Measurements from ENCODE around the gene WDR70. TPM values are rescaled to one million over a fixed set of nuclear protein-coding genes. Genes with fewer than 3 reads are reported as not detected.

WDR70 gene
- total and polyA plus RNA-seq, 2 of the 8 experiments (the other 6 are each of a cell fraction or from before 2014, with no cell fraction given), result 10.6 to 37.4 TPM

- no peak overlapping the region for H3K18ac ChIP-seq (ENCODE audit: extremely low read depth, low read length)
- H3K14ac ChIP-seq (ENCODE audit: insufficient read length), result no peak overlapping the region
- H3K4me1 ChIP-seq (replicated peaks in 1 of 4; ENCODE audit: control insufficient read depth in 3 of 4, insufficient read depth in 4 of 4, low read length in 3 of 4), result no peaks in the 10 kb centered on the region
- no peaks in the 10 kb centered on the region for H3K27me3 ChIP-seq (replicated peaks in 1 of 4; ENCODE audit: control insufficient read depth in 3 of 4, extremely low read depth in 1 of 4, insufficient read depth in 3 of 4, low read length in 3 of 4)
- no peak overlapping the region for H3K4me2 ChIP-seq (ENCODE audit: insufficient read depth in 1 of 2, low read depth in 2 of 2, low read length in 2 of 2)
- H4K8ac ChIP-seq (ENCODE audit: extremely low read depth, insufficient read depth, low read length), result no peak overlapping the region
- 87% methylated on average over 3 of the region's 3 CpGs; no CpG with 5 or more reads in 1 of the 2 experiments for WGBS, 2 experiments (ENCODE audit: extremely low coverage in 1 of 2, insufficient coverage in 1 of 2, insufficient read length in 1 of 2, insufficient replicate concordance in 2 of 2, low coverage in 1 of 2, low lambda C conversion rate in 2 of 2, missing lambda C conversion rate in 1 of 2)
- H4K91ac ChIP-seq (replicated peaks; ENCODE audit: insufficient read length, low read length), result no peak overlapping the region
- no peaks in the 10 kb centered on the region for H3K79me1 ChIP-seq (ENCODE audit: low read depth, low read length)
- H2BK15ac ChIP-seq (ENCODE audit: low read length), result no peak overlapping the region
- H3K27ac ChIP-seq (ENCODE audit: low read depth, low read length), result no peak overlapping the region
- ChIA-PET POLR2A (ENCODE audit: partially characterized antibody) (no interaction called here), CTCF (ENCODE audit: partially characterized antibody) (no interaction called here)
- no peaks in the 10 kb centered on the region for H3K79me2 ChIP-seq (ENCODE audit: control insufficient read depth in 1 of 2, insufficient read depth in 2 of 2, low read length in 2 of 2)
- H3K23ac ChIP-seq (ENCODE audit: insufficient read length), result no peak overlapping the region
- H4K20me1 ChIP-seq (replicated peaks in 1 of 2; ENCODE audit: control insufficient read depth in 1 of 2, insufficient read depth in 2 of 2, low read length in 2 of 2), result no peaks in the 10 kb centered on the region
- no peak overlapping the region for H2AK5ac ChIP-seq (ENCODE audit: low read depth, low read length)
- no peaks in the 10 kb centered on the region for H3K36me3 ChIP-seq (ENCODE audit: control insufficient read depth in 2 of 4, insufficient read depth in 4 of 4, low read length in 3 of 4)
- H3K23me2 ChIP-seq (ENCODE audit: low read depth, low read length), result no peaks in the 10 kb centered on the region
- H3K4ac ChIP-seq (replicated peaks; ENCODE audit: insufficient read length, low read depth, low read length), result no peak overlapping the region
- H2BK20ac ChIP-seq (ENCODE audit: low read length), result no peak overlapping the region
- peak overlapping the region; percentile 30; the same call in 1 of the 2 replicates for H2BK5ac ChIP-seq (ENCODE audit: low read depth, low read length)
- H3K9me3 ChIP-seq (ENCODE audit: insufficient read depth in 2 of 2, low read depth in 1 of 2, low read length in 1 of 2), result peaks cover 5 to 14% of the 10 kb centered on the region in 2 experiments; a peak in 3 of 4 replicates
- FAIRE-seq (no peak), DNase-seq (ENCODE audit: low read depth in 1 of 2, low spot score in 2 of 2) (no peak)
- H2AFZ ChIP-seq (ENCODE audit: low read length), result no peak overlapping the region
- H3K4me3 ChIP-seq (ENCODE audit: extremely low read depth in 1 of 4, insufficient read depth in 2 of 4, low read depth in 3 of 4, low read length in 4 of 4), result no peak overlapping the region
- no peak overlapping the region for H2BK120ac ChIP-seq (replicated peaks; ENCODE audit: low read depth, low read length)
- no peak overlapping the region for H3K56ac ChIP-seq (replicated peaks; ENCODE audit: insufficient read length, low read depth, low read length)
- H4K5ac ChIP-seq (ENCODE audit: insufficient read length, low read depth, low read length), result no peak overlapping the region
- no peak overlapping the region for H3K9ac ChIP-seq (replicated peaks in 1 of 4; ENCODE audit: extremely low read depth in 1 of 4, low read depth in 3 of 4, low read length in 3 of 4)
- no peak overlapping the region for H2BK12ac ChIP-seq (ENCODE audit: low read depth, low read length)
- TF ChIP-seq SP2 (IDR thresholded peaks at IDR 0.05; ENCODE audit: low read length), result no peak
- no peak for TF ChIP-seq HDAC2 (IDR thresholded peaks at IDR 0.05; ENCODE audit: borderline replicate concordance in 1 of 2, low read depth in 2 of 2, low read length in 2 of 2)
- no peak for TF ChIP-seq RAD21 (IDR thresholded peaks at IDR 0.05 in 1 of 2, conservative IDR thresholded peaks at IDR 0.05 in 1 of 2; ENCODE audit: low read depth in 2 of 2, low read length in 2 of 2)
- no peak for TF ChIP-seq SUZ12 (IDR thresholded peaks at IDR 0.05; ENCODE audit: low read length)
- no peak for TF ChIP-seq CBX5 (IDR thresholded peaks at IDR 0.05; ENCODE audit: low read depth, low read length)
- no peak for TF ChIP-seq POU5F1 (IDR thresholded peaks at IDR 0.05; ENCODE audit: low read depth, low read length)
- TF ChIP-seq RFX5 (IDR thresholded peaks at IDR 0.05; ENCODE audit: borderline replicate concordance, low read depth, low read length), result no peak
These were observed 306.1 kb downstream of the WDR70 start for GRCh38 chr5:37685211-37685610.
